ENCODE measurements around the gene MUTYH. TPM values are rescaled to one million over a fixed set of nuclear protein-coding genes. Genes with fewer than 3 reads are reported as not detected.

Gene MUTYH
- total RNA-seq, 5 donors from 2014 or later (not counting 1 experiment from before 2014, with no cell fraction given) = 60.2 to 71.0 (median 68.4) TPM

- Mint-ChIP-seq H3K4me1 (peaks cover 5 to 6% (median 6%) of the 10 kb centered on the region in 3 donors), H3K27ac (no peak overlapping the region), H3K27me3 (no peaks in the 10 kb centered on the region), H3K36me3 (no peaks in the 10 kb centered on the region), H3K4me3 (no peak overlapping the region), H3K9me3 (no peaks in the 10 kb centered on the region)
- DNase-seq = no peak
- H3K27me3 ChIP-seq (replicated peaks in 1 of 2; ENCODE audit: control insufficient read depth in 2 of 2, extremely low read depth in 1 of 2, insufficient read depth in 2 of 2, low read length in 1 of 2) = no peaks in the 10 kb centered on the region
- ATAC-seq (replicated peaks in 1 of 4) = no peak
- no peaks in the 10 kb centered on the region for H3K9me3 ChIP-seq
- peaks cover 0 to 3% of the 10 kb centered on the region in 2 donors for H3K36me3 ChIP-seq (ENCODE audit: control insufficient read depth in 2 of 2, extremely low read depth in 1 of 2, insufficient read depth in 1 of 2, low read length in 1 of 2)
- H3K4me3 ChIP-seq (ENCODE audit: control insufficient read depth in 1 of 2, extremely low read depth in 1 of 2, low read length in 1 of 2) = no peak overlapping the region
- H3K4me1 ChIP-seq (ENCODE audit: control insufficient read depth in 1 of 2, extremely low read depth in 1 of 2, insufficient read depth in 2 of 2, low read length in 2 of 2) = no peaks in the 10 kb centered on the region
- ChIA-PET CTCF (interaction anchor here in 1 of 2 donors (7.7 kb wide), 1 partner anchor 136 kb away, joined by 85 read pairs; the partner anchor contains the start of gene TESK2), POLR2A (interaction anchor here in 1 of 2 donors (0.7 kb wide), 1 partner anchor 20 kb away, joined by 5 read pairs; no protein-coding TSS in a partner anchor)
- no peak overlapping the region for H3K27ac ChIP-seq (ENCODE audit: low read length)
- 65% methylated on average over 2 of the region's 2 CpGs for WGBS (ENCODE audit: insufficient coverage)
These were observed 15.4 kb upstream of the MUTYH start for GRCh38 chr1:45355683-45356082.

- Histone ChIP-seq H3K4me3 (ENCODE audit: control insufficient read depth in 1 of 2, extremely low read depth in 1 of 2, low read length in 1 of 2) (no peak overlapping the region), H3K9me3 (no peaks in the 10 kb centered on the region), H3K36me3 (ENCODE audit: control insufficient read depth in 2 of 2, extremely low read depth in 1 of 2, insufficient read depth in 1 of 2, low read length in 1 of 2) (peaks cover 0 to 3% of the 10 kb centered on the region in 2 donors), H3K27ac (ENCODE audit: low read length) (no peak overlapping the region), H3K4me1 (ENCODE audit: control insufficient read depth in 1 of 2, extremely low read depth in 1 of 2, insufficient read depth in 2 of 2, low read length in 2 of 2) (no peaks in the 10 kb centered on the region), H3K27me3 (replicated peaks in 1 of 2; ENCODE audit: control insufficient read depth in 2 of 2, extremely low read depth in 1 of 2, insufficient read depth in 2 of 2, low read length in 1 of 2) (no peaks in the 10 kb centered on the region)
- DNase-seq (no peak), ATAC-seq (replicated peaks in 1 of 4) (no peak)
- Mint-ChIP-seq H3K36me3 (no peaks in the 10 kb centered on the region), H3K27ac (no peak overlapping the region), H3K4me3 (no peak overlapping the region), H3K9me3 (no peaks in the 10 kb centered on the region), H3K4me1 (peaks cover 1 to 2% (median 1%) of the 10 kb centered on the region in 3 donors), H3K27me3 (no peaks in the 10 kb centered on the region)
- WGBS (ENCODE audit: insufficient coverage) = 100% methylated on average over 1 of the region's 4 CpGs
- CTCF ChIA-PET = no interaction called here
- POLR2A ChIA-PET = interaction anchor here in 1 of 2 donors (0.7 kb wide), 1 partner anchor 552 kb away, joined by 3 read pairs; no protein-coding TSS in a partner anchor
These were observed 14.6 kb upstream of the MUTYH start for GRCh38 chr1:45354838-45355237.

GRCh38 chr1:45353685-45354084 lies 13.4 kb upstream of the MUTYH start:
- ChIA-PET POLR2A (no interaction called here), CTCF (interaction anchor here in 1 of 2 donors (0.6 kb wide), 1 partner anchor 1251 kb away, joined by 3 read pairs; no protein-coding TSS in a partner anchor)
- WGBS (ENCODE audit: insufficient coverage) = no CpG with 5 or more reads among the region's 2 CpGs
- Mint-ChIP-seq H3K4me1 (no peaks in the 10 kb centered on the region), H3K36me3 (no peaks in the 10 kb centered on the region), H3K4me3 (no peak overlapping the region), H3K27ac (no peak overlapping the region), H3K27me3 (no peaks in the 10 kb centered on the region), H3K9me3 (no peaks in the 10 kb centered on the region)
- Histone ChIP-seq H3K4me3 (ENCODE audit: control insufficient read depth in 1 of 2, extremely low read depth in 1 of 2, low read length in 1 of 2) (no peak overlapping the region), H3K4me1 (ENCODE audit: control insufficient read depth in 1 of 2, extremely low read depth in 1 of 2, insufficient read depth in 2 of 2, low read length in 2 of 2) (no peaks in the 10 kb centered on the region), H3K27me3 (replicated peaks in 1 of 2; ENCODE audit: control insufficient read depth in 2 of 2, extremely low read depth in 1 of 2, insufficient read depth in 2 of 2, low read length in 1 of 2) (no peaks in the 10 kb centered on the region), H3K27ac (ENCODE audit: low read length) (no peak overlapping the region), H3K9me3 (no peaks in the 10 kb centered on the region), H3K36me3 (ENCODE audit: control insufficient read depth in 2 of 2, extremely low read depth in 1 of 2, insufficient read depth in 1 of 2, low read length in 1 of 2) (peaks cover 0 to 3% of the 10 kb centered on the region in 2 donors)
- no peak for ATAC-seq (replicated peaks in 1 of 4)
- no peak for DNase-seq

GRCh38 chr1:45351508-45351907 lies 11.3 kb upstream of the MUTYH start:
- no peak overlapping the region for H3K27ac Mint-ChIP-seq
- CTCF ChIA-PET = interaction anchor here in 1 of 2 donors (0.5 kb wide), 1 partner anchor 141 kb away, joined by 7 read pairs; no protein-coding TSS in a partner anchor
- Histone ChIP-seq H3K27ac (ENCODE audit: low read length) (no peak overlapping the region), H3K36me3 (ENCODE audit: control insufficient read depth in 2 of 2, extremely low read depth in 1 of 2, insufficient read depth in 1 of 2, low read length in 1 of 2) (peaks cover 0 to 6% of the 10 kb centered on the region in 2 donors), H3K9me3 (no peaks in the 10 kb centered on the region), H3K4me3 (ENCODE audit: control insufficient read depth in 1 of 2, extremely low read depth in 1 of 2, low read length in 1 of 2) (no peak overlapping the region), H3K27me3 (replicated peaks in 1 of 2; ENCODE audit: control insufficient read depth in 2 of 2, extremely low read depth in 1 of 2, insufficient read depth in 2 of 2, low read length in 1 of 2) (no peaks in the 10 kb centered on the region), H3K4me1 (ENCODE audit: control insufficient read depth in 1 of 2, extremely low read depth in 1 of 2, insufficient read depth in 2 of 2, low read length in 2 of 2) (no peaks in the 10 kb centered on the region)
- H3K36me3 Mint-ChIP-seq = peaks cover 1% of the 10 kb centered on the region
- no peaks in the 10 kb centered on the region for H3K9me3 Mint-ChIP-seq
- no peaks in the 10 kb centered on the region for H3K4me1 Mint-ChIP-seq
- no peak overlapping the region for H3K4me3 Mint-ChIP-seq
- no peaks in the 10 kb centered on the region for H3K27me3 Mint-ChIP-seq
- ATAC-seq (replicated peaks in 1 of 4) (no peak), DNase-seq (no peak)
- 93% methylated on average over 3 of the region's 5 CpGs for WGBS (ENCODE audit: insufficient coverage)
- POLR2A ChIA-PET = interaction anchor here (0.6 kb wide), 2 partner anchors 14 to 220 kb away, joined by 11 to 15 read pairs; no protein-coding TSS in a partner anchor

- no peaks in the 10 kb centered on the region for H3K9me3 Mint-ChIP-seq
- H3K27ac Mint-ChIP-seq = no peak overlapping the region
- ATAC-seq (replicated peaks in 1 of 4) (no peak), DNase-seq (no peak)
- ChIA-PET CTCF (no interaction called here), POLR2A (interaction anchor here in 1 of 2 donors (0.6 kb wide), 1 partner anchor 298 kb away, joined by 3 read pairs; no protein-coding TSS in a partner anchor)
- no peaks in the 10 kb centered on the region for H3K4me1 Mint-ChIP-seq
- H3K27me3 Mint-ChIP-seq = no peaks in the 10 kb centered on the region
- H3K4me3 Mint-ChIP-seq = no peak overlapping the region
- H3K27me3 ChIP-seq (replicated peaks in 1 of 2; ENCODE audit: control insufficient read depth in 2 of 2, extremely low read depth in 1 of 2, insufficient read depth in 2 of 2, low read length in 1 of 2) = no peaks in the 10 kb centered on the region
- H3K36me3 Mint-ChIP-seq = peaks cover 14% of the 10 kb centered on the region
- H3K4me3 ChIP-seq (ENCODE audit: control insufficient read depth in 1 of 2, extremely low read depth in 1 of 2, low read length in 1 of 2) = no peak overlapping the region
- H3K36me3 ChIP-seq (ENCODE audit: control insufficient read depth in 2 of 2, extremely low read depth in 1 of 2, insufficient read depth in 1 of 2, low read length in 1 of 2) = peaks cover 0 to 26% of the 10 kb centered on the region in 2 donors
- 95% methylated on average over 3 of the region's 3 CpGs for WGBS (ENCODE audit: insufficient coverage)
- no peaks in the 10 kb centered on the region for H3K9me3 ChIP-seq
- H3K27ac ChIP-seq (ENCODE audit: low read length) = no peak overlapping the region
- H3K4me1 ChIP-seq (ENCODE audit: control insufficient read depth in 1 of 2, extremely low read depth in 1 of 2, insufficient read depth in 2 of 2, low read length in 2 of 2) = no peaks in the 10 kb centered on the region
These were observed 8.9 kb upstream of the MUTYH start for GRCh38 chr1:45348966-45349677.

GRCh38 chr1:45348609-45348965 lies 8.3 kb upstream of the MUTYH start:
- no peak overlapping the region for H3K27ac ChIP-seq (ENCODE audit: low read length)
- 100% methylated on average over 1 of the region's 1 CpG for WGBS (ENCODE audit: insufficient coverage)
- Mint-ChIP-seq H3K4me1 (no peaks in the 10 kb centered on the region), H3K27me3 (no peaks in the 10 kb centered on the region), H3K9me3 (no peaks in the 10 kb centered on the region), H3K36me3 (peaks cover 16% of the 10 kb centered on the region), H3K4me3 (no peak overlapping the region), H3K27ac (peak overlapping the region in 1 of 2 donors; percentile 54)
- ChIA-PET CTCF (interaction anchor here in 1 of 2 donors (1.1 kb wide), 1 partner anchor 97 kb away, joined by 3 read pairs; no protein-coding TSS in a partner anchor), POLR2A (interaction anchor here in 1 of 2 donors (0.5 to 0.6 kb wide), 2 partner anchors 296 to 298 kb away, joined by 3 read pairs; no protein-coding TSS in a partner anchor)
- ATAC-seq (replicated peaks in 1 of 4) (no peak), DNase-seq (no peak)
- no peak overlapping the region for H3K4me3 ChIP-seq (ENCODE audit: control insufficient read depth in 1 of 2, extremely low read depth in 1 of 2, low read length in 1 of 2)
- H3K36me3 ChIP-seq (ENCODE audit: control insufficient read depth in 2 of 2, extremely low read depth in 1 of 2, insufficient read depth in 1 of 2, low read length in 1 of 2) = peaks cover 0 to 31% of the 10 kb centered on the region in 2 donors
- no peaks in the 10 kb centered on the region for H3K4me1 ChIP-seq (ENCODE audit: control insufficient read depth in 1 of 2, extremely low read depth in 1 of 2, insufficient read depth in 2 of 2, low read length in 2 of 2)
- no peaks in the 10 kb centered on the region for H3K9me3 ChIP-seq
- H3K27me3 ChIP-seq (replicated peaks in 1 of 2; ENCODE audit: control insufficient read depth in 2 of 2, extremely low read depth in 1 of 2, insufficient read depth in 2 of 2, low read length in 1 of 2) = no peaks in the 10 kb centered on the region
